Measurements from ENCODE around the gene RAD51B.

DNA sequence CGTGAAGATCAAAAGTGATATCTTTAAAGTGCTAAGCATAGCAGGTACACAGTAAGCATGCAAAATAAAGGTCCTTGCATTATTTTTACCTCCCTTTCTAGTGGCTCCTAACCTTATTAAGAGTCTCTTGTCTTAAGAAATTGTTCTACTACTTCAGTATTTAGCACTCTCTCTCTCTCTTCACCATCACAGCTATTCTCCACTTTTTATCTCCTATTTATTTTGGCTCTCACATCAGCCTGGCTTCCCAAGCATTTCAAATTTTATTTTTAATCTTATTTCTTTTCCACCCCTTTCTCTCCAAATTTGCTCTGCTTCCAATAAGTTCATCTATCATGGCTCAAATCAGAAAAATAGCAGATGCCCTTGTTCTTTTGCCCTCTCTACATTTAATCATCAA, 212.6 kb downstream of the RAD51B start:
- TF ChIP-seq FOXJ3 (CRISPR knock-in tag; IDR thresholded peaks at IDR 0.05; ENCODE audit: borderline replicate concordance) (no peak), ZNF423 (CRISPR knock-in tag; IDR thresholded peaks at IDR 0.05) (no peak), NR1H2 (CRISPR knock-in tag; IDR thresholded peaks at IDR 0.05) (no peak), PRDM15 (CRISPR knock-in tag; IDR thresholded peaks at IDR 0.05) (no peak), USF2 (CRISPR knock-in tag; IDR thresholded peaks at IDR 0.05) (no peak), FOXP4 (CRISPR knock-in tag; IDR thresholded peaks at IDR 0.05) (no peak), NFYB (CRISPR knock-in tag; conservative IDR thresholded peaks at IDR 0.05; ENCODE audit: low read depth) (no peak), NR2C2 (CRISPR knock-in tag; IDR thresholded peaks at IDR 0.05) (no peak), JUN (CRISPR knock-in tag; IDR thresholded peaks at IDR 0.05) (no peak), SMAD4 (CRISPR knock-in tag; IDR thresholded peaks at IDR 0.05) (no peak), ESRRA (CRISPR knock-in tag; IDR thresholded peaks at IDR 0.05; ENCODE audit: borderline replicate concordance) (no peak)
- TF ChIP-seq, protein P1, sequence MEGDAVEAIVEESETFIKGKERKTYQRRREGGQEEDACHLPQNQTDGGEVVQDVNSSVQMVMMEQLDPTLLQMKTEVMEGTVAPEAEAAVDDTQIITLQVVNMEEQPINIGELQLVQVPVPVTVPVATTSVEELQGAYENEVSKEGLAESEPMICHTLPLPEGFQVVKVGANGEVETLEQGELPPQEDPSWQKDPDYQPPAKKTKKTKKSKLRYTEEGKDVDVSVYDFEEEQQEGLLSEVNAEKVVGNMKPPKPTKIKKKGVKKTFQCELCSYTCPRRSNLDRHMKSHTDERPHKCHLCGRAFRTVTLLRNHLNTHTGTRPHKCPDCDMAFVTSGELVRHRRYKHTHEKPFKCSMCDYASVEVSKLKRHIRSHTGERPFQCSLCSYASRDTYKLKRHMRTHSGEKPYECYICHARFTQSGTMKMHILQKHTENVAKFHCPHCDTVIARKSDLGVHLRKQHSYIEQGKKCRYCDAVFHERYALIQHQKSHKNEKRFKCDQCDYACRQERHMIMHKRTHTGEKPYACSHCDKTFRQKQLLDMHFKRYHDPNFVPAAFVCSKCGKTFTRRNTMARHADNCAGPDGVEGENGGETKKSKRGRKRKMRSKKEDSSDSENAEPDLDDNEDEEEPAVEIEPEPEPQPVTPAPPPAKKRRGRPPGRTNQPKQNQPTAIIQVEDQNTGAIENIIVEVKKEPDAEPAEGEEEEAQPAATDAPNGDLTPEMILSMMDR (IDR thresholded peaks at IDR 0.05), result no peak
- TF ChIP-seq, protein P2, sequence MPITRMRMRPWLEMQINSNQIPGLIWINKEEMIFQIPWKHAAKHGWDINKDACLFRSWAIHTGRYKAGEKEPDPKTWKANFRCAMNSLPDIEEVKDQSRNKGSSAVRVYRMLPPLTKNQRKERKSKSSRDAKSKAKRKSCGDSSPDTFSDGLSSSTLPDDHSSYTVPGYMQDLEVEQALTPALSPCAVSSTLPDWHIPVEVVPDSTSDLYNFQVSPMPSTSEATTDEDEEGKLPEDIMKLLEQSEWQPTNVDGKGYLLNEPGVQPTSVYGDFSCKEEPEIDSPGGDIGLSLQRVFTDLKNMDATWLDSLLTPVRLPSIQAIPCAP (CRISPR knock-in tag; IDR thresholded peaks at IDR 0.05), result no peak
- TF ChIP-seq, protein P3, sequence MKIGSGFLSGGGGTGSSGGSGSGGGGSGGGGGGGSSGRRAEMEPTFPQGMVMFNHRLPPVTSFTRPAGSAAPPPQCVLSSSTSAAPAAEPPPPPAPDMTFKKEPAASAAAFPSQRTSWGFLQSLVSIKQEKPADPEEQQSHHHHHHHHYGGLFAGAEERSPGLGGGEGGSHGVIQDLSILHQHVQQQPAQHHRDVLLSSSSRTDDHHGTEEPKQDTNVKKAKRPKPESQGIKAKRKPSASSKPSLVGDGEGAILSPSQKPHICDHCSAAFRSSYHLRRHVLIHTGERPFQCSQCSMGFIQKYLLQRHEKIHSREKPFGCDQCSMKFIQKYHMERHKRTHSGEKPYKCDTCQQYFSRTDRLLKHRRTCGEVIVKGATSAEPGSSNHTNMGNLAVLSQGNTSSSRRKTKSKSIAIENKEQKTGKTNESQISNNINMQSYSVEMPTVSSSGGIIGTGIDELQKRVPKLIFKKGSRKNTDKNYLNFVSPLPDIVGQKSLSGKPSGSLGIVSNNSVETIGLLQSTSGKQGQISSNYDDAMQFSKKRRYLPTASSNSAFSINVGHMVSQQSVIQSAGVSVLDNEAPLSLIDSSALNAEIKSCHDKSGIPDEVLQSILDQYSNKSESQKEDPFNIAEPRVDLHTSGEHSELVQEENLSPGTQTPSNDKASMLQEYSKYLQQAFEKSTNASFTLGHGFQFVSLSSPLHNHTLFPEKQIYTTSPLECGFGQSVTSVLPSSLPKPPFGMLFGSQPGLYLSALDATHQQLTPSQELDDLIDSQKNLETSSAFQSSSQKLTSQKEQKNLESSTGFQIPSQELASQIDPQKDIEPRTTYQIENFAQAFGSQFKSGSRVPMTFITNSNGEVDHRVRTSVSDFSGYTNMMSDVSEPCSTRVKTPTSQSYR (CRISPR knock-in tag; IDR thresholded peaks at IDR 0.05), result no peak
